ENCODE results near the gene KDM3B. TPM values are rescaled to one million over a fixed set of nuclear protein-coding genes. Genes with fewer than 3 reads are reported as not detected.

KDM3B gene
- total and polyA plus RNA-seq, 2 experiments from 2014 or later, result 25.8 to 86.6 TPM

GRCh38 chr5:138315751-138316278, 36.7 kb upstream of the KDM3B start (continued):
- TF ChIP-seq ZNF114 (CRISPR knock-in tag; IDR thresholded peaks at IDR 0.05) (no peak), CTCF (conservative IDR thresholded peaks at IDR 0.05; ENCODE audit: low read depth in 2 of 2) (no peak)

GRCh38 chr5:138316355-138316754, 36.1 kb upstream of the KDM3B start:
- Histone ChIP-seq H3K4me1 (ENCODE audit: insufficient read depth) (no peaks in the 10 kb centered on the region), H3F3A (replicated peaks; ENCODE audit: low read depth) (no peaks in the 10 kb centered on the region), H3K9me2 (ENCODE audit: insufficient read depth) (no peaks in the 10 kb centered on the region), H3K36me3 (ENCODE audit: insufficient read depth) (peaks cover 32% of the 10 kb centered on the region), H4K20me1 (replicated peaks; ENCODE audit: insufficient read depth) (0 out of 2 replicates have a peak, but pooled peaks cover 4% of the 10 kb centered on the region), H3K4me2 (no peak overlapping the region), H3K27ac (ENCODE audit: low read depth) (no peak overlapping the region), H3K4me3 (no peak overlapping the region), H2AFZ (no peak overlapping the region), H3K27me3 (ENCODE audit: insufficient read depth) (no peaks in the 10 kb centered on the region), H3K79me2 (replicated peaks; ENCODE audit: insufficient read depth) (no peaks in the 10 kb centered on the region)
- no peak overlapping the region for H3K4me3 Mint-ChIP-seq
- DNase-seq (ENCODE audit: low spot score), result peak; percentile 19
- H3K4me1 Mint-ChIP-seq, result no peaks in the 10 kb centered on the region
- H3K27ac Mint-ChIP-seq, result no peak overlapping the region
- no peaks in the 10 kb centered on the region for H3K27me3 Mint-ChIP-seq (ENCODE audit: insufficient read depth, low read depth, poor library complexity)
- ATAC-seq, result peak; percentile 83
- H3K9me3 Mint-ChIP-seq, result no peaks in the 10 kb centered on the region
- H3K36me3 Mint-ChIP-seq (ENCODE audit: low read depth), result peaks cover 47% of the 10 kb centered on the region
- TF ChIP-seq, protein P1, sequence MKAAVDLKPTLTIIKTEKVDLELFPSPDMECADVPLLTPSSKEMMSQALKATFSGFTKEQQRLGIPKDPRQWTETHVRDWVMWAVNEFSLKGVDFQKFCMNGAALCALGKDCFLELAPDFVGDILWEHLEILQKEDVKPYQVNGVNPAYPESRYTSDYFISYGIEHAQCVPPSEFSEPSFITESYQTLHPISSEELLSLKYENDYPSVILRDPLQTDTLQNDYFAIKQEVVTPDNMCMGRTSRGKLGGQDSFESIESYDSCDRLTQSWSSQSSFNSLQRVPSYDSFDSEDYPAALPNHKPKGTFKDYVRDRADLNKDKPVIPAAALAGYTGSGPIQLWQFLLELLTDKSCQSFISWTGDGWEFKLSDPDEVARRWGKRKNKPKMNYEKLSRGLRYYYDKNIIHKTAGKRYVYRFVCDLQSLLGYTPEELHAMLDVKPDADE (IDR thresholded peaks at IDR 0.05), result no peak
- TF ChIP-seq EZH2phosphoT487 (IDR thresholded peaks at IDR 0.05; ENCODE audit: unreplicated experiment), result no peak
- TF ChIP-seq POLR2AphosphoS5 (IDR thresholded peaks at IDR 0.05; ENCODE audit: low read depth), result no peak
- TF ChIP-seq STAT1 (IDR thresholded peaks at IDR 0.05; ENCODE audit: unreplicated experiment), result no peak
- TF ChIP-seq JUNB (IDR thresholded peaks at IDR 0.05; ENCODE audit: unreplicated experiment), result no peak
- TF ChIP-seq EZH2 (IDR thresholded peaks at IDR 0.05; ENCODE audit: low read depth, unreplicated experiment), result no peak
- no peak for TF ChIP-seq CREB1 (CRISPR knock-in tag; IDR thresholded peaks at IDR 0.05; ENCODE audit: low read depth)
- no peak for TF ChIP-seq NANOG (IDR thresholded peaks at IDR 0.05; ENCODE audit: borderline replicate concordance)
- TF ChIP-seq ZNF331 (CRISPR knock-in tag; IDR thresholded peaks at IDR 0.05; ENCODE audit: low read depth), result no peak
- TF ChIP-seq, protein P2, sequence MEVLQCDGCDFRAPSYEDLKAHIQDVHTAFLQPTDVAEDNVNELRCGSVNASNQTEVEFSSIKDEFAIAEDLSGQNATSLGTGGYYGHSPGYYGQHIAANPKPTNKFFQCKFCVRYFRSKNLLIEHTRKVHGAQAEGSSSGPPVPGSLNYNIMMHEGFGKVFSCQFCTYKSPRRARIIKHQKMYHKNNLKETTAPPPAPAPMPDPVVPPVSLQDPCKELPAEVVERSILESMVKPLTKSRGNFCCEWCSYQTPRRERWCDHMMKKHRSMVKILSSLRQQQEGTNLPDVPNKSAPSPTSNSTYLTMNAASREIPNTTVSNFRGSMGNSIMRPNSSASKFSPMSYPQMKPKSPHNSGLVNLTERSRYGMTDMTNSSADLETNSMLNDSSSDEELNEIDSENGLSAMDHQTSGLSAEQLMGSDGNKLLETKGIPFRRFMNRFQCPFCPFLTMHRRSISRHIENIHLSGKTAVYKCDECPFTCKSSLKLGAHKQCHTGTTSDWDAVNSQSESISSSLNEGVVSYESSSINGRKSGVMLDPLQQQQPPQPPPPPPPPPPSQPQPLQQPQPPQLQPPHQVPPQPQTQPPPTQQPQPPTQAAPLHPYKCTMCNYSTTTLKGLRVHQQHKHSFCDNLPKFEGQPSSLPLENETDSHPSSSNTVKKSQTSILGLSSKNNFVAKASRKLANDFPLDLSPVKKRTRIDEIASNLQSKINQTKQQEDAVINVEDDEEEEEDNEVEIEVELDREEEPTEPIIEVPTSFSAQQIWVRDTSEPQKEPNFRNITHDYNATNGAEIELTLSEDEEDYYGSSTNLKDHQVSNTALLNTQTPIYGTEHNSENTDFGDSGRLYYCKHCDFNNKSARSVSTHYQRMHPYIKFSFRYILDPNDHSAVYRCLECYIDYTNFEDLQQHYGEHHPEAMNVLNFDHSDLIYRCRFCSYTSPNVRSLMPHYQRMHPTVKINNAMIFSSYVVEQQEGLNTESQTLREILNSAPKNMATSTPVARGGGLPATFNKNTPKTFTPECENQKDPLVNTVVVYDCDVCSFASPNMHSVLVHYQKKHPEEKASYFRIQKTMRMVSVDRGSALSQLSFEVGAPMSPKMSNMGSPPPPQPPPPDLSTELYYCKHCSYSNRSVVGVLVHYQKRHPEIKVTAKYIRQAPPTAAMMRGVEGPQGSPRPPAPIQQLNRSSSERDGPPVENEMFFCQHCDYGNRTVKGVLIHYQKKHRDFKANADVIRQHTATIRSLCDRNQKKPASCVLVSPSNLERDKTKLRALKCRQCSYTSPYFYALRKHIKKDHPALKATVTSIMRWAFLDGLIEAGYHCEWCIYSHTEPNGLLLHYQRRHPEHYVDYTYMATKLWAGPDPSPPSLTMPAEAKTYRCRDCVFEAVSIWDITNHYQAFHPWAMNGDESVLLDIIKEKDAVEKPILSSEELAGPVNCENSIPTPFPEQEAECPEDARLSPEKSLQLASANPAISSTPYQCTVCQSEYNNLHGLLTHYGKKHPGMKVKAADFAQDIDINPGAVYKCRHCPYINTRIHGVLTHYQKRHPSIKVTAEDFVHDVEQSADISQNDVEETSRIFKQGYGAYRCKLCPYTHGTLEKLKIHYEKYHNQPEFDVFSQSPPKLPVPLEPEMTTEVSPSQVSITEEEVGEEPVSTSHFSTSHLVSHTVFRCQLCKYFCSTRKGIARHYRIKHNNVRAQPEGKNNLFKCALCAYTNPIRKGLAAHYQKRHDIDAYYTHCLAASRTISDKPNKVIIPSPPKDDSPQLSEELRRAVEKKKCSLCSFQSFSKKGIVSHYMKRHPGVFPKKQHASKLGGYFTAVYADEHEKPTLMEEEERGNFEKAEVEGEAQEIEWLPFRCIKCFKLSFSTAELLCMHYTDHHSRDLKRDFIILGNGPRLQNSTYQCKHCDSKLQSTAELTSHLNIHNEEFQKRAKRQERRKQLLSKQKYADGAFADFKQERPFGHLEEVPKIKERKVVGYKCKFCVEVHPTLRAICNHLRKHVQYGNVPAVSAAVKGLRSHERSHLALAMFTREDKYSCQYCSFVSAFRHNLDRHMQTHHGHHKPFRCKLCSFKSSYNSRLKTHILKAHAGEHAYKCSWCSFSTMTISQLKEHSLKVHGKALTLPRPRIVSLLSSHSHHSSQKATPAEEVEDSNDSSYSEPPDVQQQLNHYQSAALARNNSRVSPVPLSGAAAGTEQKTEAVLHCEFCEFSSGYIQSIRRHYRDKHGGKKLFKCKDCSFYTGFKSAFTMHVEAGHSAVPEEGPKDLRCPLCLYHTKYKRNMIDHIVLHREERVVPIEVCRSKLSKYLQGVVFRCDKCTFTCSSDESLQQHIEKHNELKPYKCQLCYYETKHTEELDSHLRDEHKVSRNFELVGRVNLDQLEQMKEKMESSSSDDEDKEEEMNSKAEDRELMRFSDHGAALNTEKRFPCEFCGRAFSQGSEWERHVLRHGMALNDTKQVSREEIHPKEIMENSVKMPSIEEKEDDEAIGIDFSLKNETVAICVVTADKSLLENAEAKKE (CRISPR knock-in tag; IDR thresholded peaks at IDR 0.05), result no peak
- no peak for TF ChIP-seq CTCF (conservative IDR thresholded peaks at IDR 0.05; ENCODE audit: low read depth in 2 of 2)
- TF ChIP-seq ZNF114 (CRISPR knock-in tag; IDR thresholded peaks at IDR 0.05), result no peak

All from GM23338 (cell line).